Endodermal cell (in vitro differentiated cells): ENCODE data around the gene SYTL4. TPM values are rescaled to one million over a fixed set of nuclear protein-coding genes. Genes with fewer than 3 reads are reported as not detected.

Source experiments
- DNase-seq: peaks from one replicate; pipeline ENCODE4 v3.0.0-alpha.2; 2017
- H3K27ac ChIP-seq: 2 replicates; pipeline ENCODE4 v1.5.1; 2013; ENCODE audit warnings: mild to moderate bottlenecking, low read depth, low read length, moderate library complexity
- H3K27me3 ChIP-seq: 2 replicates; pipeline ENCODE4 v1.6.1; 2013; ENCODE audit warnings: mild to moderate bottlenecking, low read length, moderate library complexity; ENCODE audit not compliant: insufficient read depth, control insufficient read depth, poor library complexity, severe bottlenecking
- H3K36me3 ChIP-seq: 2 replicates; pipeline ENCODE4 v1.7.0; 2013; ENCODE audit warnings: mild to moderate bottlenecking, low read length, moderate library complexity; ENCODE audit not compliant: control insufficient read depth, insufficient read depth
- H3K4me1 ChIP-seq: one replicate; pipeline ENCODE4 v1.7.0; 2013; ENCODE audit warnings: low read length; ENCODE audit not compliant: control insufficient read depth, insufficient read depth
- H3K4me3 ChIP-seq: 2 replicates; pipeline ENCODE4 v1.5.1; 2013; ENCODE audit warnings: mild to moderate bottlenecking, low read length, moderate library complexity
- H3K9ac ChIP-seq: 2 replicates; pipeline ENCODE4 v1.6.1; 2013; ENCODE audit warnings: mild to moderate bottlenecking, low read length, moderate library complexity; ENCODE audit not compliant: poor library complexity, severe bottlenecking; ENCODE audit errors: extremely low read depth
- H3K9me3 ChIP-seq: 2 replicates; pipeline ENCODE4 v1.6.1; 2013; ENCODE audit warnings: mild to moderate bottlenecking, low read length, moderate library complexity; ENCODE audit not compliant: control insufficient read depth
- H3K27ac Mint-ChIP-seq: 2 replicates; pipeline ENCODE4 v1.8.0; 2020; ENCODE audit warnings: mixed read lengths
- H3K27me3 Mint-ChIP-seq: 2 replicates; pipeline ENCODE4 v1.8.0; 2021; ENCODE audit warnings: mild to moderate bottlenecking, mixed read lengths; ENCODE audit not compliant: insufficient read depth
- H3K36me3 Mint-ChIP-seq: 2 replicates; pipeline ENCODE4 v1.8.0; 2020; ENCODE audit warnings: low read depth, mixed read lengths
- H3K4me1 Mint-ChIP-seq: 2 replicates; pipeline ENCODE4 v1.8.0; 2020; ENCODE audit warnings: mixed read lengths
- H3K4me3 Mint-ChIP-seq: 2 replicates; pipeline ENCODE4 v1.8.0; 2020; ENCODE audit warnings: mild to moderate bottlenecking, moderate library complexity, mixed read lengths
- H3K9me3 Mint-ChIP-seq: 2 replicates; pipeline ENCODE4 v1.8.0; 2020; ENCODE audit warnings: mild to moderate bottlenecking, mixed read lengths
- WGBS, 2 experiments: methylation state at CpG; one replicate each; pipeline versions ENCODE4 v1.1.5 to v1.1.7; 2013; ENCODE audit warnings: missing lambda C conversion rate in 2 of 2, mixed read lengths in 1 of 2; ENCODE audit not compliant: insufficient coverage in 1 of 2, insufficient read length in 1 of 2; 5-methylcytosine and 5-hydroxymethylcytosine counted together
- total RNA-seq, 2 donors: library from RNA; stranded (reverse); fragmentation: NEBNext Ultra II Directional in 1 of 2; extraction: Animal tissue kit (Norgen Biotek cat#: 25700) in 1 of 2; gene quantifications; 2 replicates in 1 of 2; 3 replicates in 1 of 2; pipeline ENCODE4 v1.2.1, GENCODE V29; 2021
- TF ChIP-seq, protein P1 (sequence below): fragments of 200-600 bp; sonication (generic); conservative IDR thresholded peaks from 2 replicates; pipeline ENCODE4 v1.5.0; 2021; ENCODE audit warnings: antibody characterized with exemption, mild to moderate bottlenecking

The SYTL4 gene
- total RNA-seq, 2 donors from 2014 or later: 0.24 TPM; not detected in 1

DNA sequence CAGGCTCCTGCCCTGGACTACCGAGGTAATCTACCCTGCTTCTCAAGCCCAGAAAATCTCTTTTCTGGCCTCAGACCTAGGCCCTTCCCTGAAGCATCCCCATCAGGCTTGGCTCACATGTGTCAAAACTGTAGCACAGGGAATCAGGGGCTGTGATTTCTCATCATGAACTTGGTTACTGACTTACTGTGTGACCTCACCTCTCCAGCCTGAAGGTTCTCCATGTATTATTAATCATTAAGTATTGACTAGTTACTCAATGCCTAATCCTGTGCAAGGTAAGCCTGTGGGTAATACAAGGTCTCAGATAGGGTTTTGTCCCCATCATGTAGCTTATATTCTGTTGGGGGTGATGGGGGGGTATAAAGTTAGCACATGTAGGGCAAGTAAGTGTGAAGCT is 81.1 kb downstream of the SYTL4 start:
- Histone ChIP-seq H3K27ac (no peak overlapping the region), H3K9ac (no peak overlapping the region), H3K36me3 (no peaks in the 10 kb centered on the region), H3K9me3 (no peaks in the 10 kb centered on the region), H3K4me1 (no peaks in the 10 kb centered on the region), H3K4me3 (no peak overlapping the region), H3K27me3 (no peaks in the 10 kb centered on the region)
- H3K36me3 Mint-ChIP-seq: no peaks in the 10 kb centered on the region
- H3K27ac Mint-ChIP-seq: no peak overlapping the region
- H3K9me3 Mint-ChIP-seq: peaks cover 3% of the 10 kb centered on the region
- H3K4me1 Mint-ChIP-seq: peaks cover 23% of the 10 kb centered on the region
- no peaks in the 10 kb centered on the region for H3K27me3 Mint-ChIP-seq
- no peak overlapping the region for H3K4me3 Mint-ChIP-seq
- TF ChIP-seq, protein P1, sequence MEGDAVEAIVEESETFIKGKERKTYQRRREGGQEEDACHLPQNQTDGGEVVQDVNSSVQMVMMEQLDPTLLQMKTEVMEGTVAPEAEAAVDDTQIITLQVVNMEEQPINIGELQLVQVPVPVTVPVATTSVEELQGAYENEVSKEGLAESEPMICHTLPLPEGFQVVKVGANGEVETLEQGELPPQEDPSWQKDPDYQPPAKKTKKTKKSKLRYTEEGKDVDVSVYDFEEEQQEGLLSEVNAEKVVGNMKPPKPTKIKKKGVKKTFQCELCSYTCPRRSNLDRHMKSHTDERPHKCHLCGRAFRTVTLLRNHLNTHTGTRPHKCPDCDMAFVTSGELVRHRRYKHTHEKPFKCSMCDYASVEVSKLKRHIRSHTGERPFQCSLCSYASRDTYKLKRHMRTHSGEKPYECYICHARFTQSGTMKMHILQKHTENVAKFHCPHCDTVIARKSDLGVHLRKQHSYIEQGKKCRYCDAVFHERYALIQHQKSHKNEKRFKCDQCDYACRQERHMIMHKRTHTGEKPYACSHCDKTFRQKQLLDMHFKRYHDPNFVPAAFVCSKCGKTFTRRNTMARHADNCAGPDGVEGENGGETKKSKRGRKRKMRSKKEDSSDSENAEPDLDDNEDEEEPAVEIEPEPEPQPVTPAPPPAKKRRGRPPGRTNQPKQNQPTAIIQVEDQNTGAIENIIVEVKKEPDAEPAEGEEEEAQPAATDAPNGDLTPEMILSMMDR: no peak
- DNase-seq: no peak
- 85% methylated on average over 1 of the region's 1 CpG; no CpG with 5 or more reads in 1 of the 2 experiments for WGBS, 2 experiments

DNA sequence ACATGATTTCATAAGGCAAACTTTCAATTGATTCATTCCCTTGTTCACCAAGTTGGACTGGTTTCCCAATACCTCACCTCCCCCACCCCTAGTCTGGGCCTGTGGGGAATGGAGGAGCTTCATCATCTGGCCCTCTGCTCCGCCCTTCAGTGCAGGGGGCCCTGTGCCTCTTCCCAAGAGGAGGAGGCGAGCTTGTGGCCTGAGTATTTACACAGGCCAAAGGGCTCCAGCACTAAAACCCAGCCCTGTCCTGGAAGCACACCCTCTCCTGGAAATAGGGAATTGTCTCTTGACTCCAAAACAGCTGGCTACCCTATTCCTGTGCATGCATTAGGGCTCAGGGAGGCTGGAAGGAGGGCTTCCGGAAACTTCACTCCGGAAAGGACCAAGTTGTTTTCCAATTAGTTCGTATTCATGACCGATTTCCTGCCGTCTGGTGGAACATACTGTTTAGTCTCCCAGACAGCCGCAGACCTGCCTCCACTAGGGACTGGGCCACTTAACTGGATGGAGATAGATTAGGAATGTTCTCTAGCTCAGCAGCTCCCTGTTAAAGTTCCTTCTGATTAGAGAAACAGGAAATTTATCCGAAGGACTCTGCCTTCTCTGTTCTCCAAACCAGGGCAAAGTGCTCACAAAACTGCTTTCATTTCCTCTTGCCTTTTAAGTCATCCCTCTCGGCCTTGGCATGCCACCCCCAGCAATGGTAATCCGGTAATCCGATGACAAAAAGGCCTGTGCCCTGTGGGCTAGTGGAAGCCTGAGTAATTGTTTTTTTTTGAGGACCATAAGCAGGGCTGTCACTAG is 82.2 kb downstream of the SYTL4 start:
- TF ChIP-seq, protein P1: no peak
- Histone ChIP-seq H3K4me3 (no peak overlapping the region), H3K9me3 (no peaks in the 10 kb centered on the region), H3K4me1 (no peaks in the 10 kb centered on the region), H3K9ac (no peak overlapping the region), H3K36me3 (no peaks in the 10 kb centered on the region), H3K27ac (no peak overlapping the region), H3K27me3 (no peaks in the 10 kb centered on the region)
- 60 to 79% methylated on average over 1 to 12 of the region's 12 CpGs for WGBS, 2 experiments
- Mint-ChIP-seq H3K27ac (peak overlapping the region; percentile 79), H3K4me3 (peak overlapping the region; percentile 4), H3K4me1 (peaks cover 22% of the 10 kb centered on the region), H3K27me3 (peaks cover 2% of the 10 kb centered on the region), H3K36me3 (no peaks in the 10 kb centered on the region), H3K9me3 (no peaks in the 10 kb centered on the region)
- DNase-seq: peak; percentile 58

- Histone ChIP-seq H3K9me3 (no peaks in the 10 kb centered on the region), H3K4me1 (no peaks in the 10 kb centered on the region), H3K27ac (no peak overlapping the region), H3K36me3 (no peaks in the 10 kb centered on the region), H3K27me3 (no peaks in the 10 kb centered on the region), H3K9ac (no peak overlapping the region), H3K4me3 (no peak overlapping the region)
- Mint-ChIP-seq H3K36me3 (no peaks in the 10 kb centered on the region), H3K27ac (peak overlapping the region; percentile 79), H3K4me1 (peaks cover 16% of the 10 kb centered on the region), H3K9me3 (peaks cover 2% of the 10 kb centered on the region), H3K4me3 (peak overlapping the region; percentile 4), H3K27me3 (peaks cover 5% of the 10 kb centered on the region)
- peak; percentile 55 for DNase-seq
- TF ChIP-seq, protein P1: no peak
- WGBS, 2 experiments: 57 to 62% methylated on average over 1 to 3 of the region's 8 CpGs
Observed at GRCh38 chrX:100648458-100649417, 83.2 kb downstream of the SYTL4 start.
